ENCODE measurements around the gene CAMKMT.

- TF ChIP-seq TEAD4 (IDR thresholded peaks at IDR 0.05): no peak
- TF ChIP-seq MAX (IDR thresholded peaks at IDR 0.05): no peak
- no peak for TF ChIP-seq CREB1 (IDR thresholded peaks at IDR 0.05; ENCODE audit: low read depth)
- no peak for TF ChIP-seq EP300 (IDR thresholded peaks at IDR 0.05; ENCODE audit: borderline replicate concordance)
- TF ChIP-seq REST (IDR thresholded peaks at IDR 0.05; ENCODE audit: low read depth): no peak
- no peak for TF ChIP-seq RAD21 (IDR thresholded peaks at IDR 0.05; ENCODE audit: low read depth)
- no peak for TF ChIP-seq TAF1 (IDR thresholded peaks at IDR 0.05; ENCODE audit: low read depth)
- TF ChIP-seq CEBPB (IDR thresholded peaks at IDR 0.05): no peak
- no peak for TF ChIP-seq TCF12 (IDR thresholded peaks at IDR 0.05; ENCODE audit: low read depth)
- no peak for TF ChIP-seq USF1 (IDR thresholded peaks at IDR 0.05)
- no peak for TF ChIP-seq FOXM1 (IDR thresholded peaks at IDR 0.05; ENCODE audit: borderline replicate concordance, low read depth)
- no peak for TF ChIP-seq YY1 (IDR thresholded peaks at IDR 0.05; ENCODE audit: low read depth)
- TF ChIP-seq EGR1 (IDR thresholded peaks at IDR 0.05): no peak
- no peak for TF ChIP-seq NFIC (IDR thresholded peaks at IDR 0.05)
These were observed 125.3 kb downstream of the CAMKMT start for GRCh38 chr2:44487052-44487451.
